HepG2 (cell line): ENCODE measurements around the gene AUTS2. TPM values are rescaled to one million over a fixed set of nuclear protein-coding genes. Genes with fewer than 3 reads are reported as not detected.

Experiments used
- ATAC-seq: fragments of 200-7000 bp; cut with Tn5 transposase; 3 replicates; pipeline ENCODE4 v1.9.1; 2020; ENCODE audit warnings: mild to moderate bottlenecking, moderate library complexity
- BruUV-seq: library from RNA; stranded (reverse); fragments of 400-500 nt; replicated peaks from 2 replicates; lab custom pipeline; 2021; lab: Mats Ljungman, UMichigan
- CTCF ChIA-PET: fragments of 300-600 bp; formaldehyde crosslinking; extraction: SDS; loops from one replicate; lab custom pipeline; 2021; ENCODE audit warnings: low total read pairs, inconsistent platforms, low intra/inter-chr PET ratio; lab: Yijun Ruan, JAX
- POLR2A ChIA-PET: fragments of 350-600 bp; sonication (Branson Sonifier 250); formaldehyde crosslinking; loops from one replicate; lab custom pipeline; 2020; ENCODE audit warnings: antibody characterized with exemption, inconsistent platforms; lab: Yijun Ruan, JAX
- DNase-seq: peaks from one replicate; pipeline ENCODE4 v3.0.0-alpha.2; 2015; ENCODE audit warnings: low spot score
- FAIRE-seq: peaks from 3 replicates; lab custom pipeline; 2011; peaks lifted over from hg19 to GRCh38; lab: Jason Lieb, UNC
- H2AFZ ChIP-seq: one replicate; pipeline ENCODE4 v1.6.1; 2011; ENCODE audit warnings: low read length, inconsistent platforms
- H3K27ac ChIP-seq: fragments of 300-600 bp; 3 replicates; pipeline ENCODE4 v1.8.0; 2011; ENCODE audit warnings: mixed run types, mild to moderate bottlenecking, mixed read lengths, low read length, inconsistent platforms; ENCODE audit not compliant: insufficient read depth; ENCODE audit errors: extremely low read length
- H3K27me3 ChIP-seq, 2 experiments: fragments of 200-600 bp in 1 of 2; 2 replicates in 1 of 2; 3 replicates in 1 of 2; pipeline versions ENCODE4 v1.6.0 to v1.8.0; 2011; ENCODE audit warnings: low read length in 2 of 2, mild to moderate bottlenecking in 2 of 2, moderate library complexity in 2 of 2, inconsistent platforms in 1 of 2; ENCODE audit not compliant: insufficient read depth in 2 of 2, control insufficient read depth in 1 of 2
- H3K36me3 ChIP-seq, 2 experiments: fragments of 200-600 bp in 1 of 2; replicated peaks in 1 of 2; 2 replicates in 1 of 2; 3 replicates in 1 of 2; pipeline versions ENCODE4 v1.5.1 to v1.8.0; 2011; ENCODE audit warnings: low read length in 2 of 2, inconsistent platforms in 1 of 2; ENCODE audit not compliant: insufficient read depth in 2 of 2, control insufficient read depth in 1 of 2
- H3K4me1 ChIP-seq: 2 replicates; pipeline ENCODE4 v1.5.1; 2012; ENCODE audit warnings: low read length, inconsistent platforms; ENCODE audit not compliant: insufficient read depth
- H3K4me2 ChIP-seq: 2 replicates; pipeline ENCODE4 v1.6.0; 2011; ENCODE audit warnings: low read depth, low read length, inconsistent platforms
- H3K4me3 ChIP-seq, 3 experiments: fragments of 200-600 bp in 1 of 3; sonication (generic), shearing (Covaris generic) in 1 of 3; replicated peaks in 1 of 3; 2 replicates each; pipeline ENCODE4 v1.5.1; 2011 to 2016; ENCODE audit warnings: low read length in 3 of 3, inconsistent platforms in 2 of 3, low read depth in 2 of 3, mild to moderate bottlenecking in 2 of 3, control low read depth in 1 of 3, mixed read lengths in 1 of 3; ENCODE audit not compliant: insufficient read depth in 1 of 3
- H3K79me2 ChIP-seq: one replicate; pipeline ENCODE4 v1.6.1; 2011; ENCODE audit warnings: low read length, inconsistent platforms; ENCODE audit not compliant: insufficient read depth
- H3K9ac ChIP-seq: 2 replicates; pipeline ENCODE4 v1.6.0; 2011; ENCODE audit warnings: mild to moderate bottlenecking, low read depth, low read length, inconsistent platforms; ENCODE audit not compliant: insufficient read depth
- H3K9me3 ChIP-seq: 2 replicates; pipeline ENCODE4 v1.5.1; 2012; ENCODE audit warnings: mild to moderate bottlenecking, low read length
- H4K20me1 ChIP-seq: 2 replicates; pipeline ENCODE4 v1.6.0; 2011; ENCODE audit warnings: inconsistent platforms, mild to moderate bottlenecking, low read length, moderate library complexity; ENCODE audit not compliant: insufficient read depth
- AGO2 ChIP-seq: fragments of 200-400 bp; formaldehyde crosslinking; optimal IDR thresholded peaks from 2 replicates; pipeline ENCODE3; 2017; ENCODE audit warnings: mild to moderate bottlenecking, low read depth, low read length, moderate library complexity
- DBP ChIP-seq: sonication (generic); formaldehyde crosslinking; IDR thresholded peaks from 2 replicates; pipeline ENCODE4 v1.4.0; 2020; ENCODE audit warnings: missing genetic modification reagents; ENCODE audit errors: not compliant biosample characterization
- KDM2A ChIP-seq: sonication (generic); formaldehyde crosslinking; IDR thresholded peaks from 2 replicates; pipeline ENCODE4 v1.4.0; 2020; ENCODE audit warnings: low read depth, missing genetic modification reagents, borderline replicate concordance
- KLF9 ChIP-seq: IDR thresholded peaks from 2 replicates; pipeline ENCODE4 v1.6.1; 2016; ENCODE audit warnings: low read depth
- KMT2A ChIP-seq: sonication (generic); formaldehyde crosslinking; IDR thresholded peaks from 2 replicates; pipeline ENCODE4 v1.4.0; 2020; ENCODE audit warnings: missing genetic modification reagents
- RAD21 ChIP-seq: fragments of 450-650 bp; formaldehyde crosslinking; IDR thresholded peaks from 2 replicates; pipeline ENCODE4 v1.5.0; 2020; ENCODE audit warnings: mild to moderate bottlenecking
- XBP1 ChIP-seq: sonication (generic); formaldehyde crosslinking; IDR thresholded peaks from 2 replicates; pipeline ENCODE4 v1.5.0; 2020; ENCODE audit warnings: missing genetic modification reagents
- ZBTB10 ChIP-seq: sonication (generic); formaldehyde crosslinking; IDR thresholded peaks from 2 replicates; pipeline ENCODE4 v1.4.0; 2020; ENCODE audit warnings: missing genetic modification reagents, borderline replicate concordance
- ZHX1 ChIP-seq: sonication (generic); formaldehyde crosslinking; IDR thresholded peaks from 2 replicates; pipeline ENCODE4 v1.8.1; 2022; ENCODE audit warnings: low read depth, mild to moderate bottlenecking, missing genetic modification reagents
- ZNF17 ChIP-seq: sonication (generic); formaldehyde crosslinking; IDR thresholded peaks from 2 replicates; pipeline ENCODE4 v1.5.0; 2020; ENCODE audit warnings: mild to moderate bottlenecking, missing genetic modification reagents
- ZNF550 ChIP-seq: sonication (generic); formaldehyde crosslinking; IDR thresholded peaks from 2 replicates; pipeline ENCODE4 v1.4.0; 2020; ENCODE audit warnings: mild to moderate bottlenecking, missing genetic modification reagents, borderline replicate concordance
- ZNF878 ChIP-seq: sonication (generic); formaldehyde crosslinking; IDR thresholded peaks from 2 replicates; pipeline ENCODE4 v1.8.1; 2023; ENCODE audit warnings: mild to moderate bottlenecking, missing genetic modification reagents, moderate library complexity
- ZSCAN5A ChIP-seq: sonication (generic); formaldehyde crosslinking; IDR thresholded peaks from 2 replicates; pipeline ENCODE4 v1.8.0; 2022; ENCODE audit warnings: mild to moderate bottlenecking, missing genetic modification reagents, borderline replicate concordance
- ZUFSP ChIP-seq: sonication (generic); formaldehyde crosslinking; IDR thresholded peaks from 2 replicates; pipeline ENCODE4 v1.9.0; 2021; ENCODE audit warnings: missing genetic modification reagents, mild to moderate bottlenecking, borderline replicate concordance
- WGBS: methylation state at CpG from one replicate; pipeline ENCODE4 v1.1.6; 2017; ENCODE audit warnings: low lambda C conversion rate; 5-methylcytosine and 5-hydroxymethylcytosine counted together
- in situ Hi-C: cut with HindIII; loops from 2 replicates; pipeline ENCODE4 v1.10.0; 2017; ENCODE audit warnings: low pct_unique_long_range_greater_than_20kb; ENCODE audit not compliant: extremely low pct_ligation_motif_present
- intact Hi-C: fragments of 100-400 bp; cut with micrococcal nuclease; formaldehyde crosslinking; loops from one replicate; pipeline ENCODE4 v1.10.0; 2022; ENCODE audit not compliant: unreplicated experiment
- polyA plus RNA-seq, 8 experiments: library from polyadenylated mRNA; depleted of rRNA in 3 of 8; stranded (reverse) in 7 of 8; unstranded in 1 of 8; fragments of >200 nt; fragmentation: Illumina TruSeq in 4 of 8; extraction: Trizol in 4 of 8; gene quantifications; 2 replicates each; pipeline versions ENCODE4 v1.2.1 to v1.2.3, GENCODE V29; 2011 to 2016; ENCODE audit warnings: low read depth in 4 of 8, missing spikeins in 1 of 8, mixed read lengths in 1 of 8; ENCODE audit not compliant: insufficient read depth in 1 of 8
- total RNA-seq, 5 experiments: library from RNA; depleted of rRNA; stranded (reverse); fragments of >200 nt; fragmentation: Illumina TruSeq; extraction: Trizol; gene quantifications; 2 replicates each; pipeline ENCODE4 v1.2.3, GENCODE V29; 2016; ENCODE audit warnings: low read depth in 1 of 5

The AUTS2 gene
- total and polyA plus RNA-seq, 2 of the 13 experiments (the other 11 are each of a cell fraction or from before 2014, with no cell fraction given), result 0.38 TPM; not detected in 1

- ATAC-seq (no peak), DNase-seq (no peak), FAIRE-seq (no peak)
- CTCF ChIA-PET, result no interaction called here
- no TSS peak for BruUV-seq
- Histone ChIP-seq H3K9me3 (no peaks in the 10 kb centered on the region), H3K4me1 (no peaks in the 10 kb centered on the region), H2AFZ (no peak overlapping the region), H3K79me2 (no peaks in the 10 kb centered on the region), H3K9ac (no peak overlapping the region), H4K20me1 (no peaks in the 10 kb centered on the region), H3K27ac (no peak overlapping the region), H3K4me3 (no peak overlapping the region), H3K27me3 (peaks cover 0 to 20% of the 10 kb centered on the region in 2 experiments; a peak in 4 of 5 replicates), H3K4me2 (no peak overlapping the region), H3K36me3 (no peaks in the 10 kb centered on the region)
- intact Hi-C loops, result no loop called here
- TF ChIP-seq ZNF17 (CRISPR knock-in tag) (no peak), ZNF878 (CRISPR knock-in tag) (no peak), ZHX1 (CRISPR knock-in tag) (no peak), ZSCAN5A (CRISPR knock-in tag) (no peak), KDM2A (no peak), AGO2 (no peak), RAD21 (CRISPR knock-in tag) (no peak), XBP1 (CRISPR knock-in tag) (no peak), ZNF550 (no peak), DBP (no peak), ZBTB10 (no peak), ZUFSP (CRISPR knock-in tag) (no peak), KMT2A (CRISPR knock-in tag) (no peak), KLF9 (CRISPR knock-in tag) (no peak)
- 0% methylated on average over 2 of the region's 2 CpGs for WGBS
- POLR2A ChIA-PET, result no interaction called here
- in situ Hi-C loops, result no loop called here
Observed at GRCh38 chr7:69605546-69605945, 7.3 kb downstream of the AUTS2 start.
